H1 (cell line): Measurements from ENCODE around the gene MRM1. TPM values are rescaled to one million over a fixed set of nuclear protein-coding genes. Genes with fewer than 3 reads are reported as not detected.
A peak's percentile ranks its signal among the peaks of the same experiment; 100 is the strongest.

Source experiments
- CTCF ChIA-PET: fragments of 300-600 bp; sonication (Branson Sonifier 250); formaldehyde crosslinking; loops from one replicate; lab custom pipeline; 2021; ENCODE audit not compliant: partially characterized antibody; lab: Charles Lee
- POLR2A ChIA-PET: fragments of 300-600 bp; sonication (Branson Sonifier 250); formaldehyde crosslinking; loops from one replicate; lab custom pipeline; 2021; ENCODE audit warnings: inconsistent platforms; ENCODE audit not compliant: partially characterized antibody; lab: Charles Lee
- DNase-seq, 2 experiments: peaks; one replicate each; pipeline versions ENCODE4 v3.0.0 to v3.0.0-alpha.2; 2010 to 2022; ENCODE audit warnings: low spot score in 2 of 2, low read depth in 1 of 2, mixed read lengths in 1 of 2
- FAIRE-seq: peaks from 2 replicates; lab custom pipeline; 2011; peaks lifted over from hg19 to GRCh38; lab: Jason Lieb, UNC
- H2AFZ ChIP-seq: 2 replicates; pipeline ENCODE4 v1.8.1; 2012; ENCODE audit warnings: low read length, inconsistent platforms
- H2AK5ac ChIP-seq: 2 replicates; pipeline ENCODE4 v1.6.1; 2013; ENCODE audit warnings: low read depth, low read length
- H2BK120ac ChIP-seq: replicated peaks from 2 replicates; pipeline ENCODE3; 2013; ENCODE audit warnings: low read depth, low read length, inconsistent platforms
- H2BK12ac ChIP-seq: 2 replicates; pipeline ENCODE4 v1.6.1; 2013; ENCODE audit warnings: low read depth, low read length
- H2BK15ac ChIP-seq: 2 replicates; pipeline ENCODE4 v1.6.1; 2013; ENCODE audit warnings: low read length
- H2BK20ac ChIP-seq: 2 replicates; pipeline ENCODE4 v1.6.1; 2013; ENCODE audit warnings: low read length
- H2BK5ac ChIP-seq: 2 replicates; pipeline ENCODE4 v1.6.1; 2013; ENCODE audit warnings: low read depth, low read length
- H3K14ac ChIP-seq: 2 replicates; pipeline ENCODE4 v1.6.1; 2013; ENCODE audit warnings: inconsistent platforms; ENCODE audit not compliant: insufficient read length
- H3K18ac ChIP-seq: 2 replicates; pipeline ENCODE4 v1.6.1; 2013; ENCODE audit warnings: low read length; ENCODE audit errors: extremely low read depth
- H3K23ac ChIP-seq: 2 replicates; pipeline ENCODE4 v1.6.1; 2013; ENCODE audit warnings: inconsistent platforms; ENCODE audit not compliant: insufficient read length
- H3K23me2 ChIP-seq: 2 replicates; pipeline ENCODE4 v1.6.1; 2013; ENCODE audit warnings: low read depth, low read length
- H3K27ac ChIP-seq: 2 replicates; pipeline ENCODE4 v1.6.1; 2011; ENCODE audit warnings: low read depth, low read length, inconsistent platforms
- H3K27me3 ChIP-seq, 4 experiments: replicated peaks in 1 of 4; 1 replicate in 1 of 4; 2 replicates in 3 of 4; pipeline versions ENCODE4 v1.6.1 to v1.8.1; 2011 to 2013; ENCODE audit warnings: low read length in 3 of 4, mild to moderate bottlenecking in 3 of 4, inconsistent platforms in 2 of 4, mixed read lengths in 2 of 4, moderate library complexity in 1 of 4; ENCODE audit not compliant: control insufficient read depth in 3 of 4, insufficient read depth in 3 of 4; ENCODE audit errors: extremely low read depth in 1 of 4
- H3K36me3 ChIP-seq, 4 experiments: 2 replicates each; pipeline versions ENCODE4 v1.6.1 to v1.8.1; 2011 to 2013; ENCODE audit warnings: mild to moderate bottlenecking in 4 of 4, low read length in 3 of 4, moderate library complexity in 2 of 4, control low read depth in 1 of 4, inconsistent platforms in 1 of 4; ENCODE audit not compliant: insufficient read depth in 4 of 4, control insufficient read depth in 2 of 4
- H3K4ac ChIP-seq: replicated peaks from 2 replicates; pipeline ENCODE3; 2013; ENCODE audit warnings: low read length, low read depth, mixed read lengths, inconsistent platforms; ENCODE audit not compliant: insufficient read length
- H3K4me1 ChIP-seq, 4 experiments: replicated peaks in 1 of 4; 1 replicate in 1 of 4; 2 replicates in 3 of 4; pipeline versions ENCODE4 v1.6.1 to v1.8.1; 2011 to 2013; ENCODE audit warnings: low read length in 3 of 4, inconsistent platforms in 2 of 4, mixed read lengths in 1 of 4; ENCODE audit not compliant: insufficient read depth in 4 of 4, control insufficient read depth in 3 of 4
- H3K4me2 ChIP-seq, 2 experiments: 2 replicates each; pipeline versions ENCODE4 v1.6.1 to v1.8.1; 2011 to 2013; ENCODE audit warnings: low read depth in 2 of 2, low read length in 2 of 2, control low read depth in 1 of 2, inconsistent platforms in 1 of 2, mild to moderate bottlenecking in 1 of 2; ENCODE audit not compliant: insufficient read depth in 1 of 2
- H3K4me3 ChIP-seq, 4 experiments: fragments of 200-600, 300-600 bp in 1 of 4; sonication (generic), shearing (Covaris generic), sonication (Bioruptor Twin) in 1 of 4; 2 replicates each; pipeline versions ENCODE4 v1.5.1 to v1.8.1; 2011 to 2016; ENCODE audit warnings: low read length in 4 of 4, low read depth in 3 of 4, control low read depth in 2 of 4, inconsistent platforms in 2 of 4, mild to moderate bottlenecking in 2 of 4, mixed read lengths in 1 of 4, moderate library complexity in 1 of 4; ENCODE audit not compliant: insufficient read depth in 2 of 4; ENCODE audit errors: extremely low read depth in 1 of 4
- H3K56ac ChIP-seq: replicated peaks from 2 replicates; pipeline ENCODE3; 2013; ENCODE audit warnings: low read depth, mild to moderate bottlenecking, mixed read lengths, low read length, inconsistent platforms; ENCODE audit not compliant: insufficient read length
- H3K79me1 ChIP-seq: 2 replicates; pipeline ENCODE4 v1.6.1; 2013; ENCODE audit warnings: low read depth, low read length, control low read depth
- H3K79me2 ChIP-seq, 2 experiments: 2 replicates each; pipeline versions ENCODE4 v1.6.1 to v1.8.1; 2012 to 2013; ENCODE audit warnings: low read length in 2 of 2, mild to moderate bottlenecking in 2 of 2, inconsistent platforms in 1 of 2; ENCODE audit not compliant: insufficient read depth in 2 of 2, control insufficient read depth in 1 of 2
- H3K9ac ChIP-seq, 4 experiments: replicated peaks in 1 of 4; 1 replicate in 1 of 4; 2 replicates in 3 of 4; pipeline versions ENCODE4 v1.6.1 to v1.8.1; 2011 to 2013; ENCODE audit warnings: low read depth in 3 of 4, low read length in 3 of 4, control low read depth in 2 of 4, mild to moderate bottlenecking in 2 of 4, moderate library complexity in 2 of 4, inconsistent platforms in 1 of 4; ENCODE audit errors: extremely low read depth in 1 of 4
- H3K9me3 ChIP-seq, 2 experiments: 2 replicates each; pipeline versions ENCODE4 v1.6.1 to v1.8.1; 2012 to 2013; ENCODE audit warnings: mild to moderate bottlenecking in 2 of 2, moderate library complexity in 2 of 2, control low read depth in 1 of 2, inconsistent platforms in 1 of 2, low read depth in 1 of 2, low read length in 1 of 2, mixed read lengths in 1 of 2; ENCODE audit not compliant: insufficient read depth in 2 of 2
- H4K20me1 ChIP-seq, 2 experiments: replicated peaks in 1 of 2; 2 replicates each; pipeline versions ENCODE3 to v1.8.1; 2011 to 2013; ENCODE audit warnings: inconsistent platforms in 2 of 2, low read length in 2 of 2, mild to moderate bottlenecking in 1 of 2; ENCODE audit not compliant: insufficient read depth in 2 of 2, control insufficient read depth in 1 of 2
- H4K5ac ChIP-seq: 2 replicates; pipeline ENCODE4 v1.6.1; 2013; ENCODE audit warnings: low read length, low read depth, mixed read lengths, inconsistent platforms; ENCODE audit not compliant: insufficient read length
- H4K8ac ChIP-seq: 2 replicates; pipeline ENCODE4 v1.8.0; 2013; ENCODE audit warnings: mild to moderate bottlenecking, moderate library complexity, low read length, inconsistent platforms; ENCODE audit not compliant: insufficient read depth; ENCODE audit errors: extremely low read depth
- H4K91ac ChIP-seq: replicated peaks from 2 replicates; pipeline ENCODE3; 2013; ENCODE audit warnings: low read length, mixed read lengths, inconsistent platforms; ENCODE audit not compliant: insufficient read length
- BRCA1 ChIP-seq: IDR thresholded peaks from 2 replicates; pipeline ENCODE4 v1.6.1; 2012; ENCODE audit warnings: low read depth, low read length, improper control_type of control experiment
- CHD1 ChIP-seq: IDR thresholded peaks from 2 replicates; pipeline ENCODE4 v1.6.1; 2012; ENCODE audit warnings: low read depth, low read length, improper control_type of control experiment
- HDAC6 ChIP-seq: IDR thresholded peaks from one replicate; pipeline ENCODE4 v1.7.1; 2012; ENCODE audit warnings: low read depth, mild to moderate bottlenecking, inconsistent platforms, low read length, moderate library complexity
- KDM1A ChIP-seq: fragments of 200-600, 300-600 bp; sonication (generic); IDR thresholded peaks from 2 replicates; pipeline ENCODE4 v1.7.1; 2016; ENCODE audit warnings: mild to moderate bottlenecking, low read length, borderline replicate concordance
- MAFK ChIP-seq: IDR thresholded peaks from 2 replicates; pipeline ENCODE4 v1.6.1; 2012; ENCODE audit warnings: low read depth, mild to moderate bottlenecking, improper control_type of control experiment, low read length
- POLR2AphosphoS5 ChIP-seq: IDR thresholded peaks from 2 replicates; pipeline ENCODE4 v1.6.1; 2011; ENCODE audit warnings: low read depth, low read length
- POU5F1 ChIP-seq: IDR thresholded peaks from 2 replicates; pipeline ENCODE4 v1.6.1; 2011; ENCODE audit warnings: low read depth, mild to moderate bottlenecking, low read length, moderate library complexity
- RNF2 ChIP-seq: fragments of 200-900, 300-1000 bp; sonication (generic); IDR thresholded peaks from 2 replicates; pipeline ENCODE4 v1.7.1; 2016; ENCODE audit warnings: borderline replicate concordance, low read depth, mild to moderate bottlenecking, antibody characterized with exemption, low read length; ENCODE audit not compliant: poor library complexity, severe bottlenecking; ENCODE audit errors: missing control alignments
- WGBS, 2 experiments: shearing (Covaris generic) in 1 of 2; methylation state at CpG; one replicate each; pipeline versions ENCODE4 v1.1.6 to v1.1.7; 2013 to 2015; ENCODE audit warnings: low lambda C conversion rate in 2 of 2, mixed read lengths in 2 of 2, inconsistent platforms in 1 of 2, low coverage in 1 of 2, missing lambda C conversion rate in 1 of 2; ENCODE audit not compliant: insufficient replicate concordance in 2 of 2, insufficient coverage in 1 of 2, insufficient read length in 1 of 2; ENCODE audit errors: extremely low coverage in 1 of 2, missing lambda C conversion rate in 1 of 2; 5-methylcytosine and 5-hydroxymethylcytosine counted together
- polyA plus RNA-seq, 7 experiments: library from polyadenylated mRNA; depleted of rRNA in 3 of 7; stranded (reverse) in 5 of 7; unstranded in 2 of 7; fragments of >200 nt in 5 of 7; fragments of 200-250 nt in 2 of 7; gene quantifications; 1 replicate in 5 of 7; 2 replicates in 1 of 7; 4 replicates in 1 of 7; pipeline versions ENCODE4 v1.2.1 to v1.2.3, GENCODE V29; 2011 to 2013; ENCODE audit warnings: missing spikeins in 2 of 7, mixed read lengths in 2 of 7
- total RNA-seq: library from RNA; stranded (reverse); fragmentation: NEBNext Ultra II Directional; extraction: Animal tissue kit (Norgen Biotek cat#: 25700); gene quantifications from 2 replicates; pipeline ENCODE4 v1.2.1, GENCODE V29; 2021
- TF ChIP-seq, protein P1 (sequence below): IDR thresholded peaks from 2 replicates; pipeline ENCODE4 v1.6.1; 2012; ENCODE audit warnings: inconsistent platforms

The MRM1 gene
- total and polyA plus RNA-seq, 2 of the 8 experiments (the other 6 are each of a cell fraction or from before 2014, with no cell fraction given), result 9.9 to 11.2 TPM

DNA sequence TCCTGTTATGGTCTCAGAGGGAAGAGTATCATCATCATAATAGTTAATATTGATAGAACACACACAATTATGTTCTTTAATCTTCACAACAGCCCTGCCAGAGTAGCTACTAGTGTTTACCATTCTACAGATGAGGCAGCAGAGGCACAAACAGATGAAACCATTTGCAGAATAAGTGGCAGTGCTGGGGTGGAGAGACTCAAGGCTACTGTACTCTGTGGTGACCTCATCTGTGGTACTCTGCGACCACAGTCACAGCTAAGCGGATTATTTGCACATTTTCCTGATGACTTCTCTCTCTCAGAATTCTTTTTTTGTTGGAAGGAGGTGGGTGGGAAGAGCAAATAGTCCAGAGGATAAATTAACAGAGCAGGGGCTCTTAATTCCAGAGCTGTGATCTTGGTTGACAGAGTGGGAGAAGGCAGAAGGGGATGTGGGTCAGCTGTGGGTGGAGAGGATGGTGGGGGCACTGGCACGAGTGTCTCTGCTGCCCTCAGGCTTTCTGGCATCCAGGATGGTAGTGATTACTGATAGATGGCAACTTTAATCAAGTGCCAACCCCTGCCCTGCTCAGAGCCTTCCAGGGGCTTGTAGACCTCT lies 41.8 kb downstream of the MRM1 start:
- Histone ChIP-seq H3K9ac (no peak overlapping the region), H2AK5ac (no peak overlapping the region), H3K36me3 (no peaks in the 10 kb centered on the region), H4K5ac (no peak overlapping the region), H3K79me1 (no peaks in the 10 kb centered on the region), H2BK15ac (0 out of 2 replicates have a peak overlapping the region, but pooled peaks have one; percentile 37), H3K14ac (no peak overlapping the region), H3K79me2 (no peaks in the 10 kb centered on the region), H3K23ac (no peak overlapping the region), H3K56ac (no peak overlapping the region), H3K18ac (no peak overlapping the region), H3K23me2 (peaks cover 11% of the 10 kb centered on the region), H4K91ac (no peak overlapping the region), H2BK20ac (no peak overlapping the region), H3K9me3 (no peaks in the 10 kb centered on the region), H2AFZ (no peak overlapping the region), H4K20me1 (no peaks in the 10 kb centered on the region), H4K8ac (no peak overlapping the region), H3K4me2 (peak overlapping the region in 1 of 2 experiments; percentile 61; a peak in 1 of 4 replicates), H3K4me3 (no peak overlapping the region), H2BK5ac (no peak overlapping the region), H3K4ac (no peak overlapping the region), H2BK12ac (no peak overlapping the region), H3K4me1 (peaks cover 0 to 6% (median 2%) of the 10 kb centered on the region in 4 experiments; a peak in 6 of 7 replicates), H2BK120ac (no peak overlapping the region), H3K27me3 (peaks cover 19 to 47% (median 45%) of the 10 kb centered on the region in 4 experiments), H3K27ac (no peak overlapping the region)
- FAIRE-seq (no peak), DNase-seq (no peak)
- TF ChIP-seq CHD1 (no peak), KDM1A (no peak), RNF2 (no peak), HDAC6 (no peak), BRCA1 (no peak), MAFK (no peak), POLR2AphosphoS5 (no peak), POU5F1 (no peak)
- TF ChIP-seq, protein P1, sequence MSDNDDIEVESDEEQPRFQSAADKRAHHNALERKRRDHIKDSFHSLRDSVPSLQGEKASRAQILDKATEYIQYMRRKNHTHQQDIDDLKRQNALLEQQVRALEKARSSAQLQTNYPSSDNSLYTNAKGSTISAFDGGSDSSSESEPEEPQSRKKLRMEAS, result no peak
- ChIA-PET POLR2A (interaction anchor here (1.1 to 1.7 kb wide), 3 partner anchors 10 to 133 kb away, joined by 3 read pairs; no protein-coding TSS in a partner anchor), CTCF (interaction anchor here (0.6 to 7.5 kb wide), 11 partner anchors 10 to 404 kb away, joined by 3 to 48 read pairs (median 6); partner anchors contain the start of gene MRM1)
- WGBS, 2 experiments, result 80% methylated on average over 3 of the region's 3 CpGs; no CpG with 5 or more reads in 1 of the 2 experiments
